DMS153 (cell line): ENCODE data around the gene RBL2.
A peak's percentile ranks its signal among the peaks of the same experiment; 100 is the strongest.

ENCODE experiments used
- DNase-seq: peaks from one replicate; lab custom pipeline; 2025; lab: John Stamatoyannopoulos, UW

The RBL2 gene

GRCh38 chr16:53456625-53457024 lies 22.4 kb downstream of the RBL2 start:
- no peak for DNase-seq

- no peak for DNase-seq
Observed at GRCh38 chr16:53457670-53458069, 23.4 kb downstream of the RBL2 start.

- DNase-seq = no peak
Observed at GRCh38 chr16:53458635-53459034, 24.4 kb downstream of the RBL2 start.

GRCh38 chr16:53465606-53466280 lies 31.5 kb downstream of the RBL2 start:
- no peak for DNase-seq

GRCh38 chr16:53476867-53477266 lies 42.6 kb downstream of the RBL2 start:
- no peak for DNase-seq

GRCh38 chr16:53478965-53479364 lies 44.7 kb downstream of the RBL2 start:
- no peak for DNase-seq

GRCh38 chr16:53480394-53480793 lies 46.1 kb downstream of the RBL2 start:
- no peak for DNase-seq

- no peak for DNase-seq
Observed at GRCh38 chr16:53482123-53482522, 47.9 kb downstream of the RBL2 start.

- no peak for DNase-seq
Observed at GRCh38 chr16:53484542-53484941, 50.3 kb downstream of the RBL2 start.

- no peak for DNase-seq
Observed at GRCh38 chr16:53486230-53486629, 52.0 kb downstream of the RBL2 start.

- DNase-seq = no peak
Observed at GRCh38 chr16:53489755-53490154, 55.5 kb downstream of the RBL2 start.

- no peak for DNase-seq
Observed at GRCh38 chr16:53492503-53492902, 58.2 kb downstream of the RBL2 start.

- no peak for DNase-seq
Observed at GRCh38 chr16:53494636-53495035, 60.4 kb downstream of the RBL2 start.

- DNase-seq = no peak
Observed at GRCh38 chr16:53495325-53495724, 61.1 kb downstream of the RBL2 start.

- no peak for DNase-seq
Observed at GRCh38 chr16:53498984-53499383, 64.7 kb downstream of the RBL2 start.

- no peak for DNase-seq
Observed at GRCh38 chr16:53501216-53501859, 67.1 kb downstream of the RBL2 start.

- DNase-seq = no peak
Observed at GRCh38 chr16:53502331-53503269, 68.3 kb downstream of the RBL2 start, which contains the start of gene AKTIP. Gene AKTIP (minus strand): TSS chr16:53503209. CDS start chr16:53500259, 2,950 bp downstream.

GRCh38 chr16:53503270-53503923 lies 69.1 kb downstream of the RBL2 start:
- DNase-seq = peak; percentile 98

GRCh38 chr16:53503991-53504663 lies 69.9 kb downstream of the RBL2 start:
- DNase-seq = no peak

GRCh38 chr16:53504665-53505064 lies 70.4 kb downstream of the RBL2 start:
- no peak for DNase-seq

- DNase-seq = no peak
Observed at GRCh38 chr16:53506254-53506653, 72.0 kb downstream of the RBL2 start.
